ENCODE measurements around the gene PDE9A. TPM values are rescaled to one million over a fixed set of nuclear protein-coding genes. Genes with fewer than 3 reads are reported as not detected.

Gene PDE9A
- total RNA-seq, 2 experiments from 2014 or later: 7.5 to 8.6 TPM

- intact Hi-C loops (cut with micrococcal nuclease): loop anchor here (2.0 to 10.0 kb wide), 3 partner anchors 36 to 151 kb away; partner anchors contain the start of gene PDE9A
- Mint-ChIP-seq H3K36me3 (peaks cover 3% of the 10 kb centered on the region), H3K27ac (no peak overlapping the region), H3K9me3 (peaks cover 6% of the 10 kb centered on the region), H3K4me3 (no peak overlapping the region), H3K4me1 (ENCODE audit: low read depth) (peaks cover 5% of the 10 kb centered on the region), H3K27me3 (no peaks in the 10 kb centered on the region)
- DNase-seq: no peak
- ChIA-PET POLR2A (no interaction called here), CTCF (interaction anchor here (0.9 to 1.5 kb wide), 2 partner anchors 22 to 201 kb away, joined by 3 to 4 read pairs; no protein-coding TSS in a partner anchor)
These were observed 37.5 kb upstream of the PDE9A start for GRCh38 chr21:42615924-42616323.

GRCh38 chr21:42616446-42616845, 37.0 kb upstream of the PDE9A start:
- no peak overlapping the region for H3K4me3 Mint-ChIP-seq
- peaks cover 5% of the 10 kb centered on the region for H3K4me1 Mint-ChIP-seq (ENCODE audit: low read depth)
- ChIA-PET CTCF (interaction anchor here (0.9 to 1.5 kb wide), 2 partner anchors 23 to 201 kb away, joined by 3 to 4 read pairs; no protein-coding TSS in a partner anchor), POLR2A (interaction anchor here (1.5 kb wide), 1 partner anchor 37 kb away, joined by 3 read pairs; the partner anchor contains the start of gene PDE9A)
- H3K27ac Mint-ChIP-seq: no peak overlapping the region
- H3K27me3 Mint-ChIP-seq: no peaks in the 10 kb centered on the region
- H3K9me3 Mint-ChIP-seq: peaks cover 6% of the 10 kb centered on the region
- H3K36me3 Mint-ChIP-seq: peaks cover 3% of the 10 kb centered on the region
- intact Hi-C loops (cut with micrococcal nuclease): loop anchor here (5.0 to 10.0 kb wide), 2 partner anchors 36 to 152 kb away; partner anchors contain the start of gene PDE9A
- peak; percentile 42 for DNase-seq

GRCh38 chr21:42616941-42617340, 36.5 kb upstream of the PDE9A start:
- intact Hi-C loops (cut with micrococcal nuclease): loop anchor here (5.0 to 10.0 kb wide), 2 partner anchors 35 to 152 kb away; partner anchors contain the start of gene PDE9A
- DNase-seq: no peak
- peaks cover 3% of the 10 kb centered on the region for H3K36me3 Mint-ChIP-seq
- ChIA-PET POLR2A (interaction anchor here (1.5 kb wide), 1 partner anchor 37 kb away, joined by 3 read pairs; the partner anchor contains the start of gene PDE9A), CTCF (interaction anchor here (1.5 kb wide), 1 partner anchor 23 kb away, joined by 4 read pairs; no protein-coding TSS in a partner anchor)
- peaks cover 2% of the 10 kb centered on the region for H3K27me3 Mint-ChIP-seq
- peaks cover 6% of the 10 kb centered on the region for H3K9me3 Mint-ChIP-seq
- no peak overlapping the region for H3K27ac Mint-ChIP-seq
- H3K4me3 Mint-ChIP-seq: no peak overlapping the region
- H3K4me1 Mint-ChIP-seq (ENCODE audit: low read depth): peaks cover 5% of the 10 kb centered on the region

- H3K4me3 Mint-ChIP-seq: no peak overlapping the region
- intact Hi-C loops (cut with micrococcal nuclease): loop anchor here (5.0 to 10.0 kb wide), 2 partner anchors 35 to 153 kb away; partner anchors contain the start of gene PDE9A
- POLR2A ChIA-PET: interaction anchor here (1.5 kb wide), 1 partner anchor 36 kb away, joined by 3 read pairs; the partner anchor contains the start of gene PDE9A
- peaks cover 4% of the 10 kb centered on the region for H3K27me3 Mint-ChIP-seq
- CTCF ChIA-PET: interaction anchor here (1.5 kb wide), 1 partner anchor 24 kb away, joined by 4 read pairs; no protein-coding TSS in a partner anchor
- DNase-seq: no peak
- no peak overlapping the region for H3K27ac Mint-ChIP-seq
- no peaks in the 10 kb centered on the region for H3K36me3 Mint-ChIP-seq
- peaks cover 5% of the 10 kb centered on the region for H3K4me1 Mint-ChIP-seq (ENCODE audit: low read depth)
- H3K9me3 Mint-ChIP-seq: peaks cover 3% of the 10 kb centered on the region
These were observed 35.9 kb upstream of the PDE9A start for GRCh38 chr21:42617486-42617885.

- Mint-ChIP-seq H3K27ac (no peak overlapping the region), H3K4me1 (ENCODE audit: low read depth) (peaks cover under 1% of the 10 kb centered on the region), H3K9me3 (no peaks in the 10 kb centered on the region), H3K36me3 (no peaks in the 10 kb centered on the region), H3K27me3 (peaks cover 4% of the 10 kb centered on the region), H3K4me3 (no peak overlapping the region)
- POLR2A ChIA-PET: no interaction called here
- intact Hi-C loops (cut with micrococcal nuclease): loop anchor here (5.0 to 10.0 kb wide), 2 partner anchors 34 to 154 kb away; partner anchors contain the start of gene PDE9A
- DNase-seq: no peak
- CTCF ChIA-PET: no interaction called here
These were observed 34.7 kb upstream of the PDE9A start for GRCh38 chr21:42618707-42619102.

GRCh38 chr21:42619166-42619565, 34.3 kb upstream of the PDE9A start:
- no peak for DNase-seq
- no peak overlapping the region for H3K27ac Mint-ChIP-seq
- intact Hi-C loops (cut with micrococcal nuclease): loop anchor here (5.0 to 10.0 kb wide), 2 partner anchors 33 to 154 kb away; partner anchors contain the start of gene PDE9A
- no peaks in the 10 kb centered on the region for H3K9me3 Mint-ChIP-seq
- no peak overlapping the region for H3K4me3 Mint-ChIP-seq
- ChIA-PET POLR2A (no interaction called here), CTCF (no interaction called here)
- H3K4me1 Mint-ChIP-seq (ENCODE audit: low read depth): no peaks in the 10 kb centered on the region
- no peaks in the 10 kb centered on the region for H3K36me3 Mint-ChIP-seq
- H3K27me3 Mint-ChIP-seq: peaks cover 4% of the 10 kb centered on the region

DNA sequence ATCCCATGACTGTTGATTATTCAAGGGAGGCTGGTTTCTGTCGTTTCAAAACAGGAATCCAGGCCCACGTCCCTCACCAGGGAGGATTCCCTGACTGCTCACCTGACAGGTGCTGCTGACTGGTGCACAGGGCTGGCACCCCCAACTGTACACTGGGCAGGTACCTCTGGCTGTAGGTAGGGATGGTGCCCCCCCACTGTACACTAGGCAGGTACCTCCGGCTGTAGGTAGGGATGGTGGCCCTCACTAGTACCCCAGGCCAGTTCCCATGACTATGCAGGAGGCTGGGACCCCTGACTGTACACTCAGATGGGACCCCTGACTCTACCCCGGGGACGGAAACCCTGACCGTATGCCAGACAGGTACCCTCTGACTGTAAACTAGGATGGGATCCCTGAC, 33.6 kb upstream of the PDE9A start:
- intact Hi-C loops (cut with micrococcal nuclease): loop anchor here (5.0 to 10.0 kb wide), 2 partner anchors 32 to 155 kb away; partner anchors contain the start of gene PDE9A
- Mint-ChIP-seq H3K4me3 (no peak overlapping the region), H3K27ac (no peak overlapping the region), H3K4me1 (ENCODE audit: low read depth) (no peaks in the 10 kb centered on the region), H3K9me3 (no peaks in the 10 kb centered on the region), H3K36me3 (no peaks in the 10 kb centered on the region), H3K27me3 (peaks cover 5% of the 10 kb centered on the region)
- POLR2A ChIA-PET: interaction anchor here (1.1 kb wide), 1 partner anchor 166 kb away, joined by 3 read pairs; no protein-coding TSS in a partner anchor
- no peak for DNase-seq
- CTCF ChIA-PET: no interaction called here

GRCh38 chr21:42621166-42621818, 32.1 kb upstream of the PDE9A start:
- intact Hi-C loops (cut with micrococcal nuclease): no loop called here
- ChIA-PET CTCF (no interaction called here), POLR2A (no interaction called here)
- no peak for DNase-seq
- no peaks in the 10 kb centered on the region for H3K4me1 Mint-ChIP-seq (ENCODE audit: low read depth)
- no peak overlapping the region for H3K27ac Mint-ChIP-seq
- H3K4me3 Mint-ChIP-seq: no peak overlapping the region
- H3K36me3 Mint-ChIP-seq: no peaks in the 10 kb centered on the region
- peaks cover 5% of the 10 kb centered on the region for H3K27me3 Mint-ChIP-seq
- H3K9me3 Mint-ChIP-seq: no peaks in the 10 kb centered on the region

DNA sequence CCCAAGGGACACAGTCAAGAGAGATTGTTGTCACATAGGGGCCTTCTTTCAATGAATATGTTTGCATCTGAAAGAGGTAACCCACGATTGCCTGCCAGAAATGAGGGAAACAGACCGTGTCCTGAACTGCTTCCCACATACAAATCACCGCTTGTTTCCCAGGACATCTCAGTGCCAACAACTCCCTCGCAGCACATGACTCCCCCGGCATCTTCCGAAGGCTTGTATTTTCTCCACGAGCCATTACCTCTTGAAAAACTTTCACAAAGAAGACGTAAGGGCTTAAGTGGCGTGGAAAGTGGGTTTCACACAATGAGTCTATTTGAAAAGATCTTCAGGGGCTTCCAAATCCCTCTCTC, 31.6 kb upstream of the PDE9A start:
- H3K9me3 Mint-ChIP-seq: no peaks in the 10 kb centered on the region
- no peak for DNase-seq
- H3K27ac Mint-ChIP-seq: no peak overlapping the region
- H3K4me1 Mint-ChIP-seq (ENCODE audit: low read depth): no peaks in the 10 kb centered on the region
- ChIA-PET CTCF (interaction anchor here (1.2 kb wide), 1 partner anchor 29 kb away, joined by 3 read pairs; no protein-coding TSS in a partner anchor), POLR2A (no interaction called here)
- no peak overlapping the region for H3K4me3 Mint-ChIP-seq
- intact Hi-C loops (cut with micrococcal nuclease): no loop called here
- H3K27me3 Mint-ChIP-seq: peaks cover 5% of the 10 kb centered on the region
- no peaks in the 10 kb centered on the region for H3K36me3 Mint-ChIP-seq

DNA sequence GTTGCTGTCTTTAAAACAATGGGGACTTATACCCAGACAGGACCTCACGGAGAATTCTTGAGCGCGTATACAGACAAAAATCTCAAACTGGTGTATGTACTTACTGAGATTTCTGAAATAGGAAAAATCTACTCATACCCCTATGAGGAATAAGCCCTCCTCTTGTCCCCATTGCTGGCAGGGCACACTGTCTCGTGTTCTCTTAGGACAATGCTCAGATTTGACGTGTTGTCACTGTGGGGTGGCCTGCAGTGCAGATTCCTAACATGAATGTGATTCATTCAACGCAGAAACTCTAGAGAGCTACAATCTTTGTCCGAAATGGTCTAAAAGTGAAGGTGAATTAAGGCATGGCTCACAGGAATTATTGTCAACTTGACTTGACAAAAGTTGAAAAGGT, 31.1 kb upstream of the PDE9A start:
- DNase-seq: no peak
- Mint-ChIP-seq H3K4me1 (ENCODE audit: low read depth) (no peaks in the 10 kb centered on the region), H3K36me3 (no peaks in the 10 kb centered on the region), H3K27me3 (peaks cover 5% of the 10 kb centered on the region), H3K4me3 (no peak overlapping the region), H3K9me3 (no peaks in the 10 kb centered on the region), H3K27ac (no peak overlapping the region)
- ChIA-PET CTCF (interaction anchor here (1.2 kb wide), 1 partner anchor 29 kb away, joined by 3 read pairs; no protein-coding TSS in a partner anchor), POLR2A (no interaction called here)
- intact Hi-C loops (cut with micrococcal nuclease): no loop called here

- CTCF ChIA-PET: no interaction called here
- intact Hi-C loops (cut with micrococcal nuclease): no loop called here
- H3K36me3 Mint-ChIP-seq: no peaks in the 10 kb centered on the region
- peaks cover 5% of the 10 kb centered on the region for H3K27me3 Mint-ChIP-seq
- no peak overlapping the region for H3K27ac Mint-ChIP-seq
- no peak overlapping the region for H3K4me3 Mint-ChIP-seq
- no peaks in the 10 kb centered on the region for H3K4me1 Mint-ChIP-seq (ENCODE audit: low read depth)
- POLR2A ChIA-PET: no interaction called here
- no peak for DNase-seq
- no peaks in the 10 kb centered on the region for H3K9me3 Mint-ChIP-seq
These were observed 29.7 kb upstream of the PDE9A start for GRCh38 chr21:42623694-42624093.

GRCh38 chr21:42624095-42624790, 29.2 kb upstream of the PDE9A start:
- no peak overlapping the region for H3K4me3 Mint-ChIP-seq
- no peak for DNase-seq
- POLR2A ChIA-PET: no interaction called here
- no peaks in the 10 kb centered on the region for H3K9me3 Mint-ChIP-seq
- no peaks in the 10 kb centered on the region for H3K36me3 Mint-ChIP-seq
- CTCF ChIA-PET: interaction anchor here (1.5 kb wide), 1 partner anchor 31 kb away, joined by 4 read pairs; no protein-coding TSS in a partner anchor
- intact Hi-C loops (cut with micrococcal nuclease): no loop called here
- no peak overlapping the region for H3K27ac Mint-ChIP-seq
- no peaks in the 10 kb centered on the region for H3K4me1 Mint-ChIP-seq (ENCODE audit: low read depth)
- H3K27me3 Mint-ChIP-seq: peaks cover 5% of the 10 kb centered on the region

Measured in activated CD4-positive, alpha-beta memory T cell treated with anti-CD3 and anti-CD28 coated beads for 36 hours (primary cell).